SK-N-SH (cell line): ENCODE measurements around the gene TTF2.
"Not testable (repeated sequence)": the region's sequence is repeated elsewhere in the genome, so short reads cannot be mapped to it uniquely, and the experiment has no call there.

ENCODE experiments used
- ELF1 ChIP-seq: IDR thresholded peaks from 2 replicates; pipeline ENCODE4 v1.4.0; 2012
- EP300 ChIP-seq, 2 experiments: IDR thresholded peaks; 2 replicates each; pipeline versions ENCODE4 v1.4.0 to v1.6.1; 2012; ENCODE audit warnings: borderline replicate concordance in 1 of 2, low read depth in 1 of 2, low read length in 1 of 2
- EZH2phosphoT487 ChIP-seq: fragments of 200-600 bp; sonication (generic); IDR thresholded peaks from 2 replicates; pipeline ENCODE4 v1.6.1; 2017; ENCODE audit warnings: low read depth, mixed run types, mild to moderate bottlenecking, antibody characterized with exemption, moderate library complexity, borderline replicate concordance
- JUND ChIP-seq: IDR thresholded peaks from 2 replicates; pipeline ENCODE4 v1.4.0; 2012
- MXI1 ChIP-seq: IDR thresholded peaks from 2 replicates; pipeline ENCODE4 v1.6.1; 2012; ENCODE audit warnings: mild to moderate bottlenecking, low read depth, low read length, improper control_type of control experiment
- RAD21 ChIP-seq: IDR thresholded peaks from 2 replicates; pipeline ENCODE4 v1.6.1; 2012; ENCODE audit warnings: mild to moderate bottlenecking, low read length
- RXRA ChIP-seq: IDR thresholded peaks from 2 replicates; pipeline ENCODE4 v1.4.0; 2012; ENCODE audit warnings: low read depth, mild to moderate bottlenecking, borderline replicate concordance
- SIN3A ChIP-seq: IDR thresholded peaks from 2 replicates; pipeline ENCODE4 v1.6.1; 2012; ENCODE audit warnings: low read depth, mild to moderate bottlenecking, low read length, moderate library complexity, borderline replicate concordance
- SMC3 ChIP-seq: IDR thresholded peaks from 2 replicates; pipeline ENCODE4 v1.6.1; 2012; ENCODE audit warnings: low read depth, low read length, improper control_type of control experiment
- TF ChIP-seq, protein P1 (sequence below): fragments of 200-600 bp; sonication (generic); IDR thresholded peaks from 2 replicates; pipeline ENCODE4 v1.6.1; 2017; ENCODE audit warnings: antibody characterized with exemption, mild to moderate bottlenecking, moderate library complexity
- TF ChIP-seq, protein P2 (sequence below): IDR thresholded peaks from 2 replicates; pipeline ENCODE4; 2012
- TF ChIP-seq, protein P3 (sequence below): IDR thresholded peaks from 2 replicates; pipeline ENCODE4 v1.6.1; 2012; ENCODE audit warnings: mild to moderate bottlenecking, low read depth, low read length, moderate library complexity
- TF ChIP-seq, protein P4 (sequence below): fragments of 150-350 bp; IDR thresholded peaks from 2 replicates; pipeline ENCODE4 v1.6.1; 2017; ENCODE audit warnings: antibody characterized with exemption, low read length, low read depth, borderline replicate concordance

DNA sequence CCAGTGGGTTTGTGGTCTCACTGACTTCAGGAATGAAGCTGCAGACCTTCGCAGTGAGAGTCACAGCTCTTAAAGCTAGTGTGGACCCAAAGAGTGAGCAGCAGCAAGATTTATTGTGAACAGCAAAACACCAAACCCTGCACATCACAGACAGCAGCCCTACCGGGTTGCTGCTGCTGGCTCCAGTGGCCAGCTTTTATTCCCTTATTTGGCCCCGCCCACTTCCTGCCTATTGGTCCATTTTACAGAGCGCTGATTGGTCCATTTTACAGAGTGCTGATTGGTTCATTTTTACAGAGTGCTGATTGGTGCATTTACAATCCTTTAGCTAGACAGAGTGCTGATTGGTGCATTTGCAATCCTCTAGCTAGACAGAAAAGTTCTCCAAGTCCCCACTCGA is 91.2 kb downstream of the TTF2 start:
- TF ChIP-seq, protein P1, sequence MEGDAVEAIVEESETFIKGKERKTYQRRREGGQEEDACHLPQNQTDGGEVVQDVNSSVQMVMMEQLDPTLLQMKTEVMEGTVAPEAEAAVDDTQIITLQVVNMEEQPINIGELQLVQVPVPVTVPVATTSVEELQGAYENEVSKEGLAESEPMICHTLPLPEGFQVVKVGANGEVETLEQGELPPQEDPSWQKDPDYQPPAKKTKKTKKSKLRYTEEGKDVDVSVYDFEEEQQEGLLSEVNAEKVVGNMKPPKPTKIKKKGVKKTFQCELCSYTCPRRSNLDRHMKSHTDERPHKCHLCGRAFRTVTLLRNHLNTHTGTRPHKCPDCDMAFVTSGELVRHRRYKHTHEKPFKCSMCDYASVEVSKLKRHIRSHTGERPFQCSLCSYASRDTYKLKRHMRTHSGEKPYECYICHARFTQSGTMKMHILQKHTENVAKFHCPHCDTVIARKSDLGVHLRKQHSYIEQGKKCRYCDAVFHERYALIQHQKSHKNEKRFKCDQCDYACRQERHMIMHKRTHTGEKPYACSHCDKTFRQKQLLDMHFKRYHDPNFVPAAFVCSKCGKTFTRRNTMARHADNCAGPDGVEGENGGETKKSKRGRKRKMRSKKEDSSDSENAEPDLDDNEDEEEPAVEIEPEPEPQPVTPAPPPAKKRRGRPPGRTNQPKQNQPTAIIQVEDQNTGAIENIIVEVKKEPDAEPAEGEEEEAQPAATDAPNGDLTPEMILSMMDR: not testable (repeated sequence)
- TF ChIP-seq, protein P2, sequence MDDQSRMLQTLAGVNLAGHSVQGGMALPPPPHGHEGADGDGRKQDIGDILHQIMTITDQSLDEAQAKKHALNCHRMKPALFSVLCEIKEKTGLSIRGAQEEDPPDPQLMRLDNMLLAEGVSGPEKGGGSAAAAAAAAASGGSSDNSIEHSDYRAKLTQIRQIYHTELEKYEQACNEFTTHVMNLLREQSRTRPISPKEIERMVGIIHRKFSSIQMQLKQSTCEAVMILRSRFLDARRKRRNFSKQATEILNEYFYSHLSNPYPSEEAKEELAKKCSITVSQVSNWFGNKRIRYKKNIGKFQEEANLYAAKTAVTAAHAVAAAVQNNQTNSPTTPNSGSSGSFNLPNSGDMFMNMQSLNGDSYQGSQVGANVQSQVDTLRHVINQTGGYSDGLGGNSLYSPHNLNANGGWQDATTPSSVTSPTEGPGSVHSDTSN: not testable (repeated sequence)
- TF ChIP-seq EP300 (IDR thresholded peaks at IDR 0.05; ENCODE audit: borderline replicate concordance in 1 of 2, low read depth in 1 of 2, low read length in 1 of 2); JUND; SIN3A; RXRA; EZH2phosphoT487; ELF1; MXI1; SMC3; RAD21: not testable (repeated sequence)
- TF ChIP-seq, protein P3, sequence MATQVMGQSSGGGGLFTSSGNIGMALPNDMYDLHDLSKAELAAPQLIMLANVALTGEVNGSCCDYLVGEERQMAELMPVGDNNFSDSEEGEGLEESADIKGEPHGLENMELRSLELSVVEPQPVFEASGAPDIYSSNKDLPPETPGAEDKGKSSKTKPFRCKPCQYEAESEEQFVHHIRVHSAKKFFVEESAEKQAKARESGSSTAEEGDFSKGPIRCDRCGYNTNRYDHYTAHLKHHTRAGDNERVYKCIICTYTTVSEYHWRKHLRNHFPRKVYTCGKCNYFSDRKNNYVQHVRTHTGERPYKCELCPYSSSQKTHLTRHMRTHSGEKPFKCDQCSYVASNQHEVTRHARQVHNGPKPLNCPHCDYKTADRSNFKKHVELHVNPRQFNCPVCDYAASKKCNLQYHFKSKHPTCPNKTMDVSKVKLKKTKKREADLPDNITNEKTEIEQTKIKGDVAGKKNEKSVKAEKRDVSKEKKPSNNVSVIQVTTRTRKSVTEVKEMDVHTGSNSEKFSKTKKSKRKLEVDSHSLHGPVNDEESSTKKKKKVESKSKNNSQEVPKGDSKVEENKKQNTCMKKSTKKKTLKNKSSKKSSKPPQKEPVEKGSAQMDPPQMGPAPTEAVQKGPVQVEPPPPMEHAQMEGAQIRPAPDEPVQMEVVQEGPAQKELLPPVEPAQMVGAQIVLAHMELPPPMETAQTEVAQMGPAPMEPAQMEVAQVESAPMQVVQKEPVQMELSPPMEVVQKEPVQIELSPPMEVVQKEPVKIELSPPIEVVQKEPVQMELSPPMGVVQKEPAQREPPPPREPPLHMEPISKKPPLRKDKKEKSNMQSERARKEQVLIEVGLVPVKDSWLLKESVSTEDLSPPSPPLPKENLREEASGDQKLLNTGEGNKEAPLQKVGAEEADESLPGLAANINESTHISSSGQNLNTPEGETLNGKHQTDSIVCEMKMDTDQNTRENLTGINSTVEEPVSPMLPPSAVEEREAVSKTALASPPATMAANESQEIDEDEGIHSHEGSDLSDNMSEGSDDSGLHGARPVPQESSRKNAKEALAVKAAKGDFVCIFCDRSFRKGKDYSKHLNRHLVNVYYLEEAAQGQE: not testable (repeated sequence)
- TF ChIP-seq, protein P4, sequence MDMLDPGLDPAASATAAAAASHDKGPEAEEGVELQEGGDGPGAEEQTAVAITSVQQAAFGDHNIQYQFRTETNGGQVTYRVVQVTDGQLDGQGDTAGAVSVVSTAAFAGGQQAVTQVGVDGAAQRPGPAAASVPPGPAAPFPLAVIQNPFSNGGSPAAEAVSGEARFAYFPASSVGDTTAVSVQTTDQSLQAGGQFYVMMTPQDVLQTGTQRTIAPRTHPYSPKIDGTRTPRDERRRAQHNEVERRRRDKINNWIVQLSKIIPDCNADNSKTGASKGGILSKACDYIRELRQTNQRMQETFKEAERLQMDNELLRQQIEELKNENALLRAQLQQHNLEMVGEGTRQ: not testable (repeated sequence)
